Stimulated activated CD8-positive, alpha-beta memory T cell treated with anti-CD3 and anti-CD28 coated beads, Interleukin-7, amount 100 ng/mL, for 48 hours (primary cell): ENCODE measurements around the gene POLR3H.
"Not testable (repeated sequence)": the region's sequence is repeated elsewhere in the genome, so short reads cannot be mapped to it uniquely, and the experiment has no call there.

Experiments
- DNase-seq, 2 donors: peaks; one replicate each; pipeline ENCODE4 v3.0.0-alpha.2; 2020; ENCODE audit warnings: low read depth in 1 of 2; ENCODE audit errors: extremely low read depth in 1 of 2

Gene POLR3H

DNA sequence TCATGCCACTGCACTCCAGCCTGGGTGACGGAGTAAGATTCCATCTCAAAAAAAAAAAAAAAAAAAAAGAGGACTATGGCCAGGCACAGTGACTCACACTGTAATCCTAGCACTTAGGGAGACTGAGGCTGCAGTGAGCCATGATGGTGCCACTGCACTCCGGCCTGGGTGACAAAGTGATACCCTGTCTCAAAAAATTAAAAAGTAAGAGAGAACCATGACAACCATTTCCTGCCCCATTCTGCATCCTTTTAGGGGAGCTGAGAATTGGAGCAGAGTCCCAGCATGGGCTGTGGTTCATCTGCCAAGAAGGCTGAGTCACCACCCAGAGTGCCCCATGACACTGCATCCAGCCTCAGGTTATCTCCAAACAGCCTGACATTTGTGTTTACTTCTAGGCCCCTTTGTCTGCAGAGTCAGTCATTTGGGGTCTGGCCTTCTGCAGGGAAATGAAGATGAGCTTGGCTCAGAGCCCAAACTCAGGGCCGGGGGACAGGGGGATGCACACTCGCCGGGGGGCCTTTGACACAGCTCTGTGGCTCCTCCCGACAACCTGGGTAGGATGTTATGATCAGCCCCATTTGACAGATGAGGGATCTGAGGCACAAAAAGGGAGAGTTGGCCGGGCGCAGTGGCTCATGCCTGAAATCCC lies 21.3 kb upstream of the POLR3H start:
- peak in 1 of 2 donors; percentile 31 for DNase-seq

GRCh38 chr22:41564563-41564962 lies 20.3 kb upstream of the POLR3H start:
- no peak for DNase-seq

DNA sequence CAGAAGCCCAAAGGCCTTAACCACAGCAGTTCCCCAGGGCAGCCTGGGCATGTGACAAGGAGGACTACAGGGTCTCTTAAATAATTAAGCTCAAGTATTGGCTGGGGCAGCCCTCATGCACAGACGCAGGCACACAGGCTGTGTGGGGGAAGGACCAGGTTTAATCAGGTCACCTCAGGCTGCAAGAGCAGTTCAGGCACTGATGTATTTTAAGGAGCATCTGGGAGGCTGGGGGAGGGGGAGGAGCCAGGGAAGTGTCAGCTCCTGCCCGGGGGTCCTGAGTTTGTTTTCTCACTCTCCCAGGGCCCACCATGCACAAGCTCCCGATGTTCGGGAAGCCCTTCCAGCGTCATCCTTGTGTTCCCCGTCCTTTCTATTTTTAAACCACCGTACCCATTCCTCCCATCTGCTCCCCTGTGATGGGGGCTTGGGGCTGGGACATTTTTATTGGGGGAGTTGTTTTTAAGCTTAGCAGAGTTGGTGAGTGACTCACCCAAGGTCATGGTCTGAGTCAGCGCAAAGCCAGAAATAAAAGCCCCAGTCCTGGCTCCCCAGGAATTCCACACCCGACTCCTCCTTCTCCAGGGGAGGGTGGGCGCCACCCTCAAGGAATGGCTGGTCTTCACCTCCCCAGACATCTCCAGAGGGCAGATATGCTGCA lies 18.9 kb upstream of the POLR3H start:
- no peak for DNase-seq

GRCh38 chr22:41562461-41562860 lies 18.2 kb upstream of the POLR3H start:
- no peak for DNase-seq

DNA sequence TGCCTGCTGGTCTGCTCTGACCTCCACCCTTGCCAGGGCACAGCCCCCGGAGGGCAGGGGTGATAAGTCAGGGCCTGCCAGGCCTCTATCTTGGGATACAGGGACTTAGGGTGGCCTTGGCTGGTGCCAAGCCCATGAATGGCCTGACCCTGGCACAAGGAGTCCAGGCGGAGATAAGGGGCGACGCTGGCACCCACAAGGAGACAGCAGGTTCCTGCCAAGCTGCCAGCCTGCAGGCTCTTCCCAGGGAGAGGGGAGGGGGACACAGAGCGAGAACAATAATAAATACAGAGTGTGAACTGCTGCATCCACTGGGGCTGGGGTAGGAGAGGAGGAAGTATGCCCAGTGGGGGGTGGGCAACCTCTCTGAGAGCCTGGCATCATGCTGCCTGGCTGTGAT lies 17.5 kb upstream of the POLR3H start:
- DNase-seq, result no peak

- DNase-seq, result no peak
Observed at GRCh38 chr22:41561335-41561734, 17.1 kb upstream of the POLR3H start.

GRCh38 chr22:41560095-41560471 lies 15.8 kb upstream of the POLR3H start:
- DNase-seq, result no peak

DNA sequence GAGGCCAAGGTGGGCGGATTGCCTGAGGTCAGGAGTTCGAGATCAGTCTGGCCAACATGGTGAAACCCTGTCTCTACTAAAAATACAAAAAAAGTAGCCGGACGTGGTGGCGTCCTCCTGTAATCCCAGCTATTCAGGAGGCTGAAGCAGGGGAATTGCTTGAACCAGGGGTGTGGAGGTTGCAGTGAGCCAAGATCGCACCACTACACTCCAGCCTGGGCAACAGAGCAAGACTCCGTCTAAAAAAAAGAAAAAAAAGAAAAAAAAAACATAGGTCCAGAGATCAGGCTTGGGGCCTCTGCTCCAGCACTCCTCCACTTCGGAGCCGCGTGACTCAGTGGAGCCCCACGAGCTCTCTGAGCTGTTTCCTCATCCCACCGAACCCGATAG lies 14.0 kb upstream of the POLR3H start:
- not testable (repeated sequence) for DNase-seq

DNA sequence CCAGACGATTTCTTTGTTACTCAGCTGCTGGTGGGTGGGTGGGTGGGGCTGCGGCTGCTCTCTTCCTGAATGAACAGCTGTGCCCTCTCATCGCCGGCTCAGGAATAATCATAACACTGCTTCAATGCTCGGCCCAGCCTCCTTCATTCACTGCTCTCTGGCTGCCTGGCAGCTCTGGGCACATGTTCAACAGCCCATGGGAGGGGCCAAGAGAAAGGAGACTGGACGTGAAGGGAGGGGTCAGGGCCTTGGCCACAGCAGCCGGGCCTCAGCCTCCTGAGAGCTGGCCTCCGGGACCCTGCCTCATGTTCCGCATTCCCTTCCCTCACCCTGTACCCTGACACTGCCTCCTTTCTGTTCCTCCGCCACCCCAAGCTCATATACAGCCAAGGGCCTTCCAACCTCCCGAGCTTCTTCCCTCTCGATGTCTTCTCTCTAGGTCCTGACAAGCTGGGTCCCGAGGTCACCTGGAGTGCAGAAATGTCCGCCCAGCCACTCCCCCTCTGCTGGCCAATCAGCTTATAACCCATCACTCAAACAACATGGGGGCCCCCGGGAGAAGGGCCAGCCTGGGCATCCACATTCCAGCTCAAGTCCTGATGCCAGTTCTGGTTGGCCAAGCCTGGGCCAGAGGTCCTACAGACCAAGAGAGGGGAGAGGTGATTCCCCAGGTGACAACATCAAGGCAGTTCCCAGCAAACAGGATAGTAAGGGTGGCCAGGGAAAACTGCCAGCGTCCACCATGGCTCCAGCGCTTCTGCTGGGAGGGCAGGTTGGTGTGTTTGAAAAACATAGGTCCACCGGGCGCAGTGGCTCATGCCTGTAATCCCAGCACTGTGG lies 13.4 kb upstream of the POLR3H start:
- DNase-seq, result no peak

DNA sequence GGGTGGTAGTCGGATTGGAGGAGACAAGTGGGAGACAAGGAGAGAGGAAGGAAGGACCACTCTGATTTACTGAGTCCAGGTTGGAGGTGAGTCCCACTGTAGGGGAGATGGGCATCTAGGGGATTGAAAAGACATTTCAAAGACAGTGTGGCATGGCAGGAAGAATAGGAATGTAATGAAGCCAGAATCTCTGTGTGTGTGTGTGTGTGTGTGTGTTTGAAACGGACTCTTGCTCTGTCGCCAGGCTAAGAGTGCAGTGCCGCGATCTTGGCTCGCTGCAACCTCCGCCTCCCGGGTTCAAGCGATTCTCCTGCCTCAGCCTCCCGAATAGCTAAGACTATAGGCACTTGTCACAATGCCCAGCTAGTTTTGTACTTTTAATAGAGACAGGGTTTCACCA lies 12.3 kb upstream of the POLR3H start:
- DNase-seq, result no peak

DNA sequence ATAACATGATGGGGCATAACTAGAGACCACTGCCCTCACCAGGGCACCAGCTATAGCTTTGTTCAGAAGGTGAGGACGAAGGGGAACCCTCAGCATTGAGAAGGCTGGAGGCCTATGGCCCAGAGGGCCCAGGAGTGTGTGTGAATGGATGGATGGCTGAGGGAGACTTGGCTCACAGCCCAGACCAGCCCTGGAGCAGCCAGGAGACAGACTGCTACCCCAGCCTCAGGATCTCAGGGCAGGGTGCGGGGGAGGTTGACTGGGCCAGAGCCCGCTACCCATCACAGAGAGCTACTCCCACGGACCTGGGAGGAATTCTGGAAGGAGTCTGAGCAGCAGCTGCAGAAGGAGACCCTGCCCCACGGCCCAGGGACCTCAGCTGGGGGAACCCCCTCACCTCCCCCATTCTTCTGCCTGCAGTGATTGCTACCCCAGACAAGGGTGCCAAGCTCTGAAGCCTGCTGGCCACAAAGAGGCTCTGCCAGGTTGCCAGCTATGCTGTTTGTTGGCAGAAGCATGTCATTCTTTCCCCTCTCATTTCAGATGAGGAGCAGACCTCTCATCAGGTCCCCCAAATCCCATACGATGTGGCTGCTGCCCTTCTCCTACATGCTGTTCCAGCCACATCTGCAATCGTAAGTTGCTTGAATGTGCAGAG lies 11.2 kb upstream of the POLR3H start:
- no peak for DNase-seq

GRCh38 chr22:41551877-41552582 lies 7.8 kb upstream of the POLR3H start:
- DNase-seq, result no peak

GRCh38 chr22:41550952-41551491 lies 6.8 kb upstream of the POLR3H start:
- DNase-seq, result no peak

- no peak for DNase-seq
Observed at GRCh38 chr22:41548830-41549211, 4.6 kb upstream of the POLR3H start.

DNA sequence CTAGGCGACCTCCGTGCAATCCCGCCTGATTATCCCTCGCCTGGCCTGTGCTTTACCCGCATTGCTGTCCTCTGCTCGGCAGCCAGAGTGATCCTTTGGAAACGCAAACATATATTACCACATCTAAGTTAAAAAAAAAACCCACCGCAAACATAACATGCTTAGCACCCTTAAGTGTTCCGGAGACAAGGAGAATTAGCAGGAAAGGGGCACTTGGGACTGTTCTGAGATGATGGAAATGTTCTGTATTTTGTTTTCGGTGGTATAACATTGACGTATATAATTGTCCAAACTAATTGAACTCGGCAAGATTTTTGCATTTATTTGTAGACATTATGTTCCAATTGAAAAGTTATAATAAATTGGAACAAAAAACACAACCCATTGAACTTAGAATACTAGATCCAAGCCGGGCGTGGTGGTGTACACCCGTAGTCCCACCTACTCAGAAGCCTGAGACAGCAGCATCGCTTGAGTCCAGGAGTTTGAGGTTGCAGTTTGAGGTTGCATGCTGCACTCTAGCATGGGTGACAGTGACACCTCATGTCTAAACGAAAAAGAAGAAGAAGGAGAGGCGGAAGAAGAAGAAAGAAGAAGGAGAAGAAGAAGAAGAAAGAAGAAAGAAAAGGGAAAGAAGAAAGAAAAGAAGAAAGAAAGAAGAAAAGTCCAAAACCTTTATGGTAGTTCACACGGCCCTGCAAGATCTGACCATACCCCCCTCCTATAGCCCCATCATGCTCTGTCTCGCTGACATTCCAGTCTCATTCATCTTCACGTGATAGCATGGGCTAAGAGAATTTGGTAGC lies 604 bp upstream of the POLR3H start:
- no peak for DNase-seq

DNA sequence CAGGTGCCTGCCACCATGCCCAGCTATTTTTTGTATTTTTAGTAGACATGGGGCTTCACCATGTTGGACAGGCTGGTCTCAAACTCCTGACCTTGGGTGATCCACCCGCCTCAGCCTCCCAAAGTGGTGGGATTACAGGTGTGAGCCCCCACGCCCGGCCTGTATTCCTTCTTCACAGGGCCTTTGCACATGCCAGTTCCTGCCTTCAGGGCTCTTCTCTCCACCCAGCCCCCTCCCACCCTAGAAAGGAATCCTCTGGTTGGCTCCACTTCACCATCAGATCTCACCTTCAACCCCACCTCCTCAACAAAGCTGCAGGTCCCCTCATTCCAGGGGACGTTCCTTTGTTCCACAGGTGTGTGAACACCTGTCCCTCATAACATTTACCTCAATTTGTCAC lies 2.0 kb downstream of the POLR3H start:
- DNase-seq, result no peak

GRCh38 chr22:41541484-41541883 lies 2.8 kb downstream of the POLR3H start:
- DNase-seq, result no peak

- no peak for DNase-seq
Observed at GRCh38 chr22:41540365-41540764, 3.9 kb downstream of the POLR3H start.

- no peak for DNase-seq
Observed at GRCh38 chr22:41540006-41540315, 4.3 kb downstream of the POLR3H start.
